Endothelial cell of umbilical vein (primary cell): ENCODE data around the gene RFX1. TPM values are rescaled to one million over a fixed set of nuclear protein-coding genes. Genes with fewer than 3 reads are reported as not detected.

ENCODE experiments used
- BruUV-seq: library from RNA; stranded (reverse); fragments of 400-500 nt; replicated peaks from 2 replicates; lab custom pipeline; 2021; lab: Mats Ljungman, UMichigan
- CTCF ChIA-PET: fragments of 300-600, 350-600 bp; sonication (Branson Sonifier 250); formaldehyde crosslinking; loops from one replicate; lab custom pipeline; 2021; ENCODE audit warnings: antibody characterized with exemption, inconsistent platforms; lab: Charles Lee
- POLR2A ChIA-PET: fragments of 300-600, 350-600 bp; sonication (Branson Sonifier 250); formaldehyde crosslinking; loops from one replicate; lab custom pipeline; 2021; ENCODE audit warnings: antibody characterized with exemption, inconsistent platforms; lab: Charles Lee
- DNase-seq: peaks from one replicate; pipeline ENCODE4 v3.0.0-alpha.2; 2011; ENCODE audit warnings: low read depth, low spot score
- FAIRE-seq: peaks from 2 replicates; lab custom pipeline; 2011; peaks lifted over from hg19 to GRCh38; lab: Jason Lieb, UNC
- H2AFZ ChIP-seq: 2 replicates; pipeline ENCODE4 v1.6.0; 2012; ENCODE audit warnings: low read depth, low read length, control low read depth, inconsistent platforms
- H3K27ac ChIP-seq: 2 replicates; pipeline ENCODE4 v1.5.1; 2011; ENCODE audit warnings: low read depth, mild to moderate bottlenecking, control low read depth, low read length, moderate library complexity; ENCODE audit not compliant: insufficient read depth
- H3K27me3 ChIP-seq, 2 experiments: 2 replicates each; pipeline versions ENCODE4 v1.6.0 to v1.6.1; 2011; ENCODE audit warnings: low read length in 2 of 2, mixed read lengths in 1 of 2; ENCODE audit not compliant: control insufficient read depth in 2 of 2, insufficient read depth in 2 of 2
- H3K36me3 ChIP-seq, 2 experiments: 2 replicates in 1 of 2; 3 replicates in 1 of 2; pipeline ENCODE4 v1.5.1; 2011; ENCODE audit warnings: low read length in 2 of 2, mild to moderate bottlenecking in 1 of 2, moderate library complexity in 1 of 2; ENCODE audit not compliant: control insufficient read depth in 2 of 2, insufficient read depth in 2 of 2; ENCODE audit errors: extremely low read depth in 1 of 2
- H3K4me1 ChIP-seq: 3 replicates; pipeline ENCODE4 v1.5.1; 2011; ENCODE audit warnings: mild to moderate bottlenecking, low read length; ENCODE audit not compliant: control insufficient read depth, insufficient read depth; ENCODE audit errors: extremely low read depth
- H3K4me2 ChIP-seq: 2 replicates; pipeline ENCODE4 v1.6.1; 2011; ENCODE audit warnings: low read length, control low read depth, mixed read lengths; ENCODE audit not compliant: insufficient read depth
- H3K4me3 ChIP-seq, 3 experiments: fragments of 200-600 bp in 1 of 3; sonication (generic), shearing (Covaris generic) in 1 of 3; replicated peaks in 1 of 3; 2 replicates each; pipeline ENCODE4 v1.5.1; 2011 to 2016; ENCODE audit warnings: control low read depth in 3 of 3, low read length in 3 of 3, mild to moderate bottlenecking in 2 of 3, inconsistent platforms in 1 of 3, low read depth in 1 of 3, moderate library complexity in 1 of 3; ENCODE audit not compliant: insufficient read depth in 1 of 3
- H3K79me2 ChIP-seq: 2 replicates; pipeline ENCODE4 v1.6.0; 2012; ENCODE audit warnings: low read length, inconsistent platforms; ENCODE audit not compliant: control insufficient read depth, insufficient read depth
- H3K9ac ChIP-seq: replicated peaks from 2 replicates; pipeline ENCODE3; 2011; ENCODE audit warnings: low read length, control low read depth; ENCODE audit not compliant: insufficient read depth; ENCODE audit errors: extremely low read depth
- H3K9me1 ChIP-seq: replicated peaks from 3 replicates; pipeline ENCODE4 v1.6.0; 2011; ENCODE audit warnings: mild to moderate bottlenecking, low read length; ENCODE audit not compliant: control insufficient read depth, insufficient read depth; ENCODE audit errors: extremely low read depth
- H3K9me3 ChIP-seq: replicated peaks from 2 replicates; pipeline ENCODE4 v1.5.1; 2012; ENCODE audit warnings: low read length, inconsistent platforms; ENCODE audit not compliant: control insufficient read depth, insufficient read depth
- H4K20me1 ChIP-seq: replicated peaks from 2 replicates; pipeline ENCODE3; 2011; ENCODE audit warnings: mild to moderate bottlenecking, low read length; ENCODE audit not compliant: control insufficient read depth, insufficient read depth; ENCODE audit errors: extremely low read depth
- CTCF ChIP-seq, 2 donors: IDR thresholded peaks; 1 replicate in 1 of 2; 2 replicates in 1 of 2; pipeline ENCODE4 v1.5.1; 2011; ENCODE audit warnings: low read length in 2 of 2, mild to moderate bottlenecking in 2 of 2, moderate library complexity in 2 of 2, control low read depth in 1 of 2, inconsistent platforms in 1 of 2, low read depth in 1 of 2; ENCODE audit not compliant: insufficient read depth in 1 of 2; ENCODE audit errors: extremely low read depth in 1 of 2
- EZH2 ChIP-seq: IDR thresholded peaks from 2 replicates; pipeline ENCODE4 v1.6.1; 2012; ENCODE audit warnings: borderline replicate concordance, low read depth, mild to moderate bottlenecking, moderate library complexity, low read length, inconsistent platforms; ENCODE audit not compliant: severe bottlenecking
- dilution Hi-C: fragments of 300-500 bp; cut with MboI; formaldehyde crosslinking; loops from one replicate; pipeline ENCODE4 v1.15.0; 2019; ENCODE audit warnings: low sequenced_read_pairs; ENCODE audit not compliant: extremely low pct_ligation_motif_present
- intact Hi-C: fragments of 100-400 bp; cut with micrococcal nuclease; formaldehyde crosslinking; loops from one replicate; pipeline ENCODE4 v1.10.0; 2022
- polyA plus RNA-seq, 4 experiments: library from polyadenylated mRNA; depleted of rRNA in 3 of 4; stranded (reverse) in 3 of 4; unstranded in 1 of 4; fragments of >200 nt; gene quantifications; 2 replicates each; pipeline versions ENCODE4 v1.2.1 to v1.2.3, GENCODE V29; 2011 to 2012; ENCODE audit warnings: missing spikeins in 1 of 4
- total RNA-seq: library from RNA; stranded (reverse); gene quantifications from 2 replicates; pipeline ENCODE4 v1.2.3, GENCODE V29; 2021

Gene RFX1
- total and polyA plus RNA-seq, 2 donors (not counting 3 experiments of a cell fraction or from before 2014, with no cell fraction given) = 2.3 to 14.7 TPM

GRCh38 chr19:14031719-14032480 is 25.8 kb upstream of the RFX1 start, which contains the start of gene IL27RA:
TSS of gene IL27RA (plus strand) at chr19:14031762. CDS start at chr19:14031873, 111 bp downstream.
- Histone ChIP-seq H3K79me2 (no peaks in the 10 kb centered on the region), H3K27ac (no peak within 1 kb of the TSS), H3K9me3 (no peaks in the 10 kb centered on the region), H4K20me1 (no peaks in the 10 kb centered on the region), H3K4me2 (peak within 1 kb of the TSS; percentile 92), H3K9ac (peak within 1 kb of the TSS; percentile 42), H3K36me3 (no peaks in the 10 kb centered on the region), H3K27me3 (peaks cover 0 to 7% of the 10 kb centered on the region in 2 experiments), H2AFZ (peak within 1 kb of the TSS; percentile 99), H3K4me3 (peak within 1 kb of the TSS; percentile 58 to 67 (median 61)), H3K4me1 (peaks cover 6% of the 10 kb centered on the region), H3K9me1 (no peaks in the 10 kb centered on the region)
- ChIA-PET CTCF (interaction anchor here (0.6 to 3.1 kb wide), 38 partner anchors 8 to 155 kb away, joined by 3 to 29 read pairs (median 4); partner anchors contain the start of genes DCAF15, MISP3, NANOS3 and RFX1), POLR2A (no interaction called here)
- FAIRE-seq = peak; percentile 8
- intact Hi-C loops = loop anchor here (1.0 to 5.0 kb wide), 5 partner anchors 41 to 152 kb away; partner anchors contain the start of genes BRME1, CC2D1A, DCAF15 and MISP3
- dilution Hi-C loops = no loop called here
- BruUV-seq = no TSS peak
- TF ChIP-seq EZH2 (no peak), CTCF (IDR thresholded peaks at IDR 0.05; ENCODE audit: extremely low read depth in 1 of 2, insufficient read depth in 1 of 2, low read depth in 1 of 2, low read length in 2 of 2) (peak; percentile 48 to 77)
- DNase-seq = peak; percentile 40
